ENCODE measurements around the gene NF1. TPM values are rescaled to one million over a fixed set of nuclear protein-coding genes. Genes with fewer than 3 reads are reported as not detected.

NF1 gene
- total and polyA plus RNA-seq, 2 experiments from 2014 or later, result 8.4 to 45.9 TPM

GRCh38 chr17:31132977-31133376 lies 38.2 kb downstream of the NF1 start:
- H3K4me1 ChIP-seq (ENCODE audit: insufficient read depth), result no peaks in the 10 kb centered on the region
- H3K9me2 ChIP-seq (replicated peaks; ENCODE audit: insufficient read depth), result no peaks in the 10 kb centered on the region
- H2AFZ ChIP-seq, result no peak overlapping the region
- no peaks in the 10 kb centered on the region for H3K36me3 ChIP-seq (replicated peaks; ENCODE audit: insufficient read depth, low read depth)
- no peak for TF ChIP-seq EZH2phosphoT487 (IDR thresholded peaks at IDR 0.05; ENCODE audit: low read depth, severe bottlenecking, unreplicated experiment)
- TF ChIP-seq CTCF (IDR thresholded peaks at IDR 0.05; ENCODE audit: poor library complexity), result no peak
- TF ChIP-seq EZH2 (IDR thresholded peaks at IDR 0.05; ENCODE audit: borderline replicate concordance), result no peak
- peaks cover 94% of the 10 kb centered on the region for H3K79me2 ChIP-seq
- no peak overlapping the region for H3K4me2 ChIP-seq
- peaks cover 15% of the 10 kb centered on the region for H4K20me1 ChIP-seq (ENCODE audit: insufficient read depth, poor library complexity, severe bottlenecking)
- no peak for DNase-seq (ENCODE audit: low spot score)
- no peak overlapping the region for H3K4me3 ChIP-seq
- 96% methylated on average over 3 of the region's 3 CpGs for whole genome bisulfite sequencing (ENCODE audit: low lambda C conversion rate, missing lambda C conversion rate)
- H3K27me3 ChIP-seq, result no peaks in the 10 kb centered on the region
- H3K9me3 ChIP-seq (ENCODE audit: low read depth), result no peaks in the 10 kb centered on the region
- H3K27ac ChIP-seq, result no peak overlapping the region

DNA sequence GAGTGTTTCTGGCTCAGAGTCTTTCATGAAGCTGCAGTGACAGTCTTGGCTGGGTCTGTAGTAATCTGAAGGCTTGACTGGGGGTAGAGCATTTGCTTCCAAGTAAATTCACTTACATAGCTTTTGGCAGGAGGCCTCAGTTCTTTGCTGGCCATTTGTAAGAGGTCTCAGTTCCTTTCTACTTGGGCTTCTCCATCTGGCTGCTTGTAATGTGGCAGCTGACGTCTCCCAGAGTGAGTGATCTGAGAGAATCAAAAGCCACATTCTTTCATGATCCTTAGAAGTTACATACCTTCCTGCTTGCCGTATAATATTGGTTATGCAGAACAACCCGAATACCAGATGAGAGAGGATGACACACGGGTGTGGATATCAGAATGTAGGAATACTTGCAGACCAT lies 39.8 kb downstream of the NF1 start:
- H3K27ac ChIP-seq, result no peak overlapping the region
- WGBS (ENCODE audit: low lambda C conversion rate, missing lambda C conversion rate), result 67% methylated on average over 4 of the region's 4 CpGs
- no peak overlapping the region for H3K4me2 ChIP-seq
- no peak for DNase-seq (ENCODE audit: low spot score)
- H3K79me2 ChIP-seq, result peaks cover 93% of the 10 kb centered on the region
- no peaks in the 10 kb centered on the region for H3K4me1 ChIP-seq (ENCODE audit: insufficient read depth)
- no peaks in the 10 kb centered on the region for H3K27me3 ChIP-seq
- no peaks in the 10 kb centered on the region for H3K36me3 ChIP-seq (replicated peaks; ENCODE audit: insufficient read depth, low read depth)
- no peak for TF ChIP-seq EZH2 (IDR thresholded peaks at IDR 0.05; ENCODE audit: borderline replicate concordance)
- no peak for TF ChIP-seq CTCF (IDR thresholded peaks at IDR 0.05; ENCODE audit: poor library complexity)
- TF ChIP-seq EZH2phosphoT487 (IDR thresholded peaks at IDR 0.05; ENCODE audit: low read depth, severe bottlenecking, unreplicated experiment), result no peak
- H3K9me2 ChIP-seq (replicated peaks; ENCODE audit: insufficient read depth), result no peaks in the 10 kb centered on the region
- no peaks in the 10 kb centered on the region for H3K9me3 ChIP-seq (ENCODE audit: low read depth)
- no peak overlapping the region for H2AFZ ChIP-seq
- H3K4me3 ChIP-seq, result no peak overlapping the region
- peaks cover 15% of the 10 kb centered on the region for H4K20me1 ChIP-seq (ENCODE audit: insufficient read depth, poor library complexity, severe bottlenecking)

GRCh38 chr17:31136319-31136718 lies 41.5 kb downstream of the NF1 start:
- TF ChIP-seq EZH2phosphoT487 (IDR thresholded peaks at IDR 0.05; ENCODE audit: low read depth, severe bottlenecking, unreplicated experiment), result no peak
- TF ChIP-seq EZH2 (IDR thresholded peaks at IDR 0.05; ENCODE audit: borderline replicate concordance), result no peak
- no peak for TF ChIP-seq CTCF (IDR thresholded peaks at IDR 0.05; ENCODE audit: poor library complexity)
- no peaks in the 10 kb centered on the region for H3K9me2 ChIP-seq (replicated peaks; ENCODE audit: insufficient read depth)
- H2AFZ ChIP-seq, result no peak overlapping the region
- H3K4me2 ChIP-seq, result no peak overlapping the region
- no peak for DNase-seq (ENCODE audit: low spot score)
- no peak overlapping the region for H3K4me3 ChIP-seq
- no peak overlapping the region for H3K27ac ChIP-seq
- H3K36me3 ChIP-seq (replicated peaks; ENCODE audit: insufficient read depth, low read depth), result no peaks in the 10 kb centered on the region
- no peaks in the 10 kb centered on the region for H3K4me1 ChIP-seq (ENCODE audit: insufficient read depth)
- peaks cover 92% of the 10 kb centered on the region for H3K79me2 ChIP-seq
- peaks cover 8% of the 10 kb centered on the region for H4K20me1 ChIP-seq (ENCODE audit: insufficient read depth, poor library complexity, severe bottlenecking)
- H3K9me3 ChIP-seq (ENCODE audit: low read depth), result no peaks in the 10 kb centered on the region
- WGBS (ENCODE audit: low lambda C conversion rate, missing lambda C conversion rate), result 83% methylated on average over 2 of the region's 2 CpGs
- no peaks in the 10 kb centered on the region for H3K27me3 ChIP-seq

GRCh38 chr17:31140111-31140510 lies 45.3 kb downstream of the NF1 start:
- H3K4me3 ChIP-seq, result no peak overlapping the region
- H2AFZ ChIP-seq, result no peak overlapping the region
- no peak overlapping the region for H3K4me2 ChIP-seq
- H3K27me3 ChIP-seq, result no peaks in the 10 kb centered on the region
- H3K79me2 ChIP-seq, result peaks cover 89% of the 10 kb centered on the region
- no peak overlapping the region for H3K27ac ChIP-seq
- H3K4me1 ChIP-seq (ENCODE audit: insufficient read depth), result no peaks in the 10 kb centered on the region
- DNase-seq (ENCODE audit: low spot score), result no peak
- no peaks in the 10 kb centered on the region for H3K9me3 ChIP-seq (ENCODE audit: low read depth)
- H3K9me2 ChIP-seq (replicated peaks; ENCODE audit: insufficient read depth), result no peaks in the 10 kb centered on the region
- 91% methylated on average over 3 of the region's 3 CpGs for WGBS (ENCODE audit: low lambda C conversion rate, missing lambda C conversion rate)
- no peaks in the 10 kb centered on the region for H3K36me3 ChIP-seq (replicated peaks; ENCODE audit: insufficient read depth, low read depth)
- no peaks in the 10 kb centered on the region for H4K20me1 ChIP-seq (ENCODE audit: insufficient read depth, poor library complexity, severe bottlenecking)
- TF ChIP-seq EZH2phosphoT487 (IDR thresholded peaks at IDR 0.05; ENCODE audit: low read depth, severe bottlenecking, unreplicated experiment) (no peak), CTCF (IDR thresholded peaks at IDR 0.05; ENCODE audit: poor library complexity) (no peak), EZH2 (IDR thresholded peaks at IDR 0.05; ENCODE audit: borderline replicate concordance) (no peak)
